Endodermal cell (in vitro differentiated cells): Measurements from ENCODE around the gene CLIC5. TPM values are rescaled to one million over a fixed set of nuclear protein-coding genes. Genes with fewer than 3 reads are reported as not detected.

Source experiments
- DNase-seq: peaks from one replicate; pipeline ENCODE4 v3.0.0-alpha.2; 2017
- H3K27ac ChIP-seq: 2 replicates; pipeline ENCODE4 v1.5.1; 2013; ENCODE audit warnings: mild to moderate bottlenecking, low read depth, low read length, moderate library complexity
- H3K27me3 ChIP-seq: 2 replicates; pipeline ENCODE4 v1.6.1; 2013; ENCODE audit warnings: mild to moderate bottlenecking, low read length, moderate library complexity; ENCODE audit not compliant: insufficient read depth, control insufficient read depth, poor library complexity, severe bottlenecking
- H3K36me3 ChIP-seq: 2 replicates; pipeline ENCODE4 v1.7.0; 2013; ENCODE audit warnings: mild to moderate bottlenecking, low read length, moderate library complexity; ENCODE audit not compliant: control insufficient read depth, insufficient read depth
- H3K4me1 ChIP-seq: one replicate; pipeline ENCODE4 v1.7.0; 2013; ENCODE audit warnings: low read length; ENCODE audit not compliant: control insufficient read depth, insufficient read depth
- H3K4me3 ChIP-seq: 2 replicates; pipeline ENCODE4 v1.5.1; 2013; ENCODE audit warnings: mild to moderate bottlenecking, low read length, moderate library complexity
- H3K9ac ChIP-seq: 2 replicates; pipeline ENCODE4 v1.6.1; 2013; ENCODE audit warnings: mild to moderate bottlenecking, low read length, moderate library complexity; ENCODE audit not compliant: poor library complexity, severe bottlenecking; ENCODE audit errors: extremely low read depth
- H3K9me3 ChIP-seq: 2 replicates; pipeline ENCODE4 v1.6.1; 2013; ENCODE audit warnings: mild to moderate bottlenecking, low read length, moderate library complexity; ENCODE audit not compliant: control insufficient read depth
- H3K27ac Mint-ChIP-seq: 2 replicates; pipeline ENCODE4 v1.8.0; 2020; ENCODE audit warnings: mixed read lengths
- H3K27me3 Mint-ChIP-seq: 2 replicates; pipeline ENCODE4 v1.8.0; 2021; ENCODE audit warnings: mild to moderate bottlenecking, mixed read lengths; ENCODE audit not compliant: insufficient read depth
- H3K36me3 Mint-ChIP-seq: 2 replicates; pipeline ENCODE4 v1.8.0; 2020; ENCODE audit warnings: low read depth, mixed read lengths
- H3K4me1 Mint-ChIP-seq: 2 replicates; pipeline ENCODE4 v1.8.0; 2020; ENCODE audit warnings: mixed read lengths
- H3K4me3 Mint-ChIP-seq: 2 replicates; pipeline ENCODE4 v1.8.0; 2020; ENCODE audit warnings: mild to moderate bottlenecking, moderate library complexity, mixed read lengths
- H3K9me3 Mint-ChIP-seq: 2 replicates; pipeline ENCODE4 v1.8.0; 2020; ENCODE audit warnings: mild to moderate bottlenecking, mixed read lengths
- WGBS, 2 experiments: methylation state at CpG; one replicate each; pipeline versions ENCODE4 v1.1.5 to v1.1.7; 2013; ENCODE audit warnings: missing lambda C conversion rate in 2 of 2, mixed read lengths in 1 of 2; ENCODE audit not compliant: insufficient coverage in 1 of 2, insufficient read length in 1 of 2; 5-methylcytosine and 5-hydroxymethylcytosine counted together
- long read RNA-seq, 4 experiments: library from polyadenylated mRNA in 2 of 4; library from RNA in 1 of 4; library from capped mRNA in 1 of 4; stranded (forward) in 3 of 4; unstranded in 1 of 4; transcript quantifications; one replicate each; pipeline ENCODE4 v2.0.0, GENCODE V29; 2020 to 2021; ENCODE audit warnings: inconsistent platforms in 1 of 4
- polyA plus RNA-seq, 2 experiments: library from polyadenylated mRNA; stranded (reverse); fragments of 50-300 nt; gene quantifications; one replicate each; pipeline ENCODE4 v1.2.3, GENCODE V29; 2013
- total RNA-seq, 2 donors: library from RNA; stranded (reverse); fragmentation: NEBNext Ultra II Directional in 1 of 2; extraction: Animal tissue kit (Norgen Biotek cat#: 25700) in 1 of 2; gene quantifications; 2 replicates in 1 of 2; 3 replicates in 1 of 2; pipeline ENCODE4 v1.2.1, GENCODE V29; 2021
- TF ChIP-seq, protein P1 (sequence below): fragments of 200-600 bp; sonication (generic); conservative IDR thresholded peaks from 2 replicates; pipeline ENCODE4 v1.5.0; 2021; ENCODE audit warnings: antibody characterized with exemption, mild to moderate bottlenecking

Gene CLIC5
- under 1 TPM in 1 of 2 donors, not detected in 1; 0.11 TPM for total RNA-seq
- polyA plus RNA-seq (2013, experiment 1 of 2) = 0.14 TPM
- 0.21 TPM for polyA plus RNA-seq (2013, experiment 2 of 2)
- long read RNA-seq, experiment 1 = 0 reads
- long read RNA-seq, experiment 2 = 0 reads
- long read RNA-seq, experiment 3 = 0 reads
- long read RNA-seq, experiment 4 = 0 reads

DNA sequence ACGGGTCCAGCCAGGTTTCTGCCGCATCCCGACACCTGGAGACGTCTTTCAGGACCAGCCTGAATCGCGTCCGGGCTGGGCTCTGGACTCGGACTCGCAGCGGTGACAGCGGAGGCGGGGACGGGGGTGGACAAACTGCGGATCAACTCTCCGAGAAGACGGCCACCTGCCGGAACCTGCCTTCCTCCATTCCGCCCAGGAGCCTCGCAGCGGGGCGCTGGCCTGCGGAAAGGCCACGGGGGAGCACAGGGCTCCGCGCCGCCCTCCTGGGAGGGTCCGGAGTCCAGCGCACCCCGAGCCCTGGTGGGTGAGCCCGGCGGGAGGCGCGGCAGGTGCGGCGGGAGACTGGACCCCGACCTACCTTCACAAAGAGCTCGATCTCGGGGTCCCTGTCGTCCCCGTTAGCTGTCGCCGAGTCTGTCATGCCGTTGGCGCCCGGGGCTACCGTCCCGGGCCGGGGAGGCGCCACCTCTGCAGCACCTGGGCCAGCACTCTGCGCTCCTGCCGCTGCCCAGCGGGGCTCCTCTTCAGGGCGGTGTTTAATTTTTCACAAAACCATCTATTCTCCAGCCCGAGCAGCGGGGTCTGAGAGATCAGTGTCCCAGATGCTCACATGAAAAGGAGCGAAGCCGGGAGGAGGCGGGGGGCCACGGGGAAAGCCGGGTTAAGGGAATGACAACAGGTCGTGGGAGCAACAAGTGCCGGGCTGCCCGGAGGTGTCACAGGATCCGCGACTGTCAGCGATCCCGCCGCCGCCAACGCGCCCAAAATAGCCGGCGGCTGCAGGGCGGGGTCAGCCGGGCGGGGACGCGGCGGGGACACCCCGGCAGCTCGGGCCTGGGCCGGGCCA lies at the start of gene CLIC5:
CLIC5 (minus strand) TSS at position 742 of the 850 bp plus-strand sequence; CDS start at position 424, 318 bp downstream.
- H3K27me3 Mint-ChIP-seq = peaks cover 57% of the 10 kb centered on the region
- TF ChIP-seq, protein P1, sequence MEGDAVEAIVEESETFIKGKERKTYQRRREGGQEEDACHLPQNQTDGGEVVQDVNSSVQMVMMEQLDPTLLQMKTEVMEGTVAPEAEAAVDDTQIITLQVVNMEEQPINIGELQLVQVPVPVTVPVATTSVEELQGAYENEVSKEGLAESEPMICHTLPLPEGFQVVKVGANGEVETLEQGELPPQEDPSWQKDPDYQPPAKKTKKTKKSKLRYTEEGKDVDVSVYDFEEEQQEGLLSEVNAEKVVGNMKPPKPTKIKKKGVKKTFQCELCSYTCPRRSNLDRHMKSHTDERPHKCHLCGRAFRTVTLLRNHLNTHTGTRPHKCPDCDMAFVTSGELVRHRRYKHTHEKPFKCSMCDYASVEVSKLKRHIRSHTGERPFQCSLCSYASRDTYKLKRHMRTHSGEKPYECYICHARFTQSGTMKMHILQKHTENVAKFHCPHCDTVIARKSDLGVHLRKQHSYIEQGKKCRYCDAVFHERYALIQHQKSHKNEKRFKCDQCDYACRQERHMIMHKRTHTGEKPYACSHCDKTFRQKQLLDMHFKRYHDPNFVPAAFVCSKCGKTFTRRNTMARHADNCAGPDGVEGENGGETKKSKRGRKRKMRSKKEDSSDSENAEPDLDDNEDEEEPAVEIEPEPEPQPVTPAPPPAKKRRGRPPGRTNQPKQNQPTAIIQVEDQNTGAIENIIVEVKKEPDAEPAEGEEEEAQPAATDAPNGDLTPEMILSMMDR = no peak
- H3K27ac Mint-ChIP-seq = no peak within 1 kb of the TSS
- peaks cover 32% of the 10 kb centered on the region for H3K4me1 Mint-ChIP-seq
- H3K9ac ChIP-seq = no peak within 1 kb of the TSS
- H3K36me3 ChIP-seq = no peaks in the 10 kb centered on the region
- peaks cover 52% of the 10 kb centered on the region for H3K27me3 ChIP-seq
- WGBS, 2 experiments = 0 to 1% methylated on average over 33 to 82 of the region's 82 CpGs
- peaks cover 4% of the 10 kb centered on the region for H3K9me3 Mint-ChIP-seq
- DNase-seq = peak; percentile 77
- H3K36me3 Mint-ChIP-seq = no peaks in the 10 kb centered on the region
- H3K9me3 ChIP-seq = peaks cover 14% of the 10 kb centered on the region
- peak within 1 kb of the TSS; percentile 79 for H3K4me3 ChIP-seq
- H3K4me1 ChIP-seq = peaks cover 6% of the 10 kb centered on the region
- peak within 1 kb of the TSS; percentile 55 for H3K4me3 Mint-ChIP-seq
- no peak within 1 kb of the TSS for H3K27ac ChIP-seq

DNA sequence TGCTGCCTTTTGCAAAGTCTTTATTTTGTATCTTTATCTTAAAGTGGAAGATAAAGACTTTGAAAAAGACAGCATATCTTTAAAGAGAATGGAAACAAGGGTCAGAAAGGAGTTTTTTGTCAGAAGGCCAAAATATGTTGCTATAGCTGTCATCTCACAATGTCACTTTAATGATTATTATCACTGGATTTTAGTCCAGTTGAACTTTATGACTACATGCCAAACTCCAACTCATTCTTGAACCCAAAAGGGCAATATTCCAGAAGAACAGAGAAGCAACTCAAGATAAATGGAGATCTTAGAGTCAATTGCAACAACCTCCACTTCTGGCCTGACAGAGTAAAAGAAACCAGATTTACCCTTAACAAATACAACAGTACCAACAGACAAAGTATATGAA lies 47.3 kb upstream of the CLIC5 start:
- peaks cover 3% of the 10 kb centered on the region for H3K27me3 Mint-ChIP-seq
- Histone ChIP-seq H3K4me1 (no peaks in the 10 kb centered on the region), H3K4me3 (no peak overlapping the region), H3K9me3 (peaks cover 7% of the 10 kb centered on the region), H3K27ac (no peak overlapping the region), H3K9ac (no peak overlapping the region), H3K27me3 (no peaks in the 10 kb centered on the region), H3K36me3 (no peaks in the 10 kb centered on the region)
- DNase-seq = no peak
- no peaks in the 10 kb centered on the region for H3K36me3 Mint-ChIP-seq
- no peak overlapping the region for H3K27ac Mint-ChIP-seq
- H3K9me3 Mint-ChIP-seq = peaks cover 2% of the 10 kb centered on the region
- no peak overlapping the region for H3K4me3 Mint-ChIP-seq
- H3K4me1 Mint-ChIP-seq = peaks cover 5% of the 10 kb centered on the region
- TF ChIP-seq, protein P1 = no peak

DNA sequence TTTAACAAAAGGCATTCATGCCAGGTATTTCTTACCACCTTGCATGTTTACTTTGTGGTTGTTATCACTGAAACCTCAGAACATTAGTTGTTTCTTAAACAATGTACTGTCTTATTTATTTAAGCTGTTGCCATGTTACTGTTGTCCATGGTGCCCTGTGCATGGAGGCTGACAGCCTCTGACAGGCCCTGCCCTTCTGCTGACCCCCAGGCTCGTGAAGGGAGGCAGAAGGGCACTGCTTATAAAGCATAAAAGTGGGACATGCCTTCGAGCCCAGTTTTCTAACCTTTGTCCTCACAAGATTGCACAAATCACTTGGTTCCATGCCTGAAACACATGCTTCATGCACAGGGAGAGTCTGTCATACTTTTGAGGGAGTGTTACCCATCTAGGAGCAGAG lies 46.7 kb upstream of the CLIC5 start:
- H3K27ac Mint-ChIP-seq = no peak overlapping the region
- H3K4me1 Mint-ChIP-seq = peaks cover 5% of the 10 kb centered on the region
- H3K4me3 Mint-ChIP-seq = no peak overlapping the region
- H3K27me3 Mint-ChIP-seq = peaks cover 3% of the 10 kb centered on the region
- Histone ChIP-seq H3K9me3 (peaks cover 14% of the 10 kb centered on the region), H3K4me3 (no peak overlapping the region), H3K27me3 (no peaks in the 10 kb centered on the region), H3K27ac (no peak overlapping the region), H3K9ac (no peak overlapping the region), H3K4me1 (no peaks in the 10 kb centered on the region), H3K36me3 (no peaks in the 10 kb centered on the region)
- no peaks in the 10 kb centered on the region for H3K36me3 Mint-ChIP-seq
- TF ChIP-seq, protein P1 = no peak
- DNase-seq = no peak
- WGBS, 2 experiments = 44 to 84% methylated on average over 2 of the region's 2 CpGs
- peaks cover 8% of the 10 kb centered on the region for H3K9me3 Mint-ChIP-seq
